Anterior cingulate cortex (tissue), 58 donors: ENCODE results near the gene ATP8B4.
A peak's percentile ranks its signal among the peaks of the same experiment; 100 is the strongest.
"Not testable (repeated sequence)": the region's sequence is repeated elsewhere in the genome, so short reads cannot be mapped to it uniquely, and the experiment has no call there.

ENCODE experiments used
- DNase-seq, 58 donors: peaks; one replicate each; lab custom pipeline; 2025; lab: John Stamatoyannopoulos, UW

ATP8B4 gene

DNA sequence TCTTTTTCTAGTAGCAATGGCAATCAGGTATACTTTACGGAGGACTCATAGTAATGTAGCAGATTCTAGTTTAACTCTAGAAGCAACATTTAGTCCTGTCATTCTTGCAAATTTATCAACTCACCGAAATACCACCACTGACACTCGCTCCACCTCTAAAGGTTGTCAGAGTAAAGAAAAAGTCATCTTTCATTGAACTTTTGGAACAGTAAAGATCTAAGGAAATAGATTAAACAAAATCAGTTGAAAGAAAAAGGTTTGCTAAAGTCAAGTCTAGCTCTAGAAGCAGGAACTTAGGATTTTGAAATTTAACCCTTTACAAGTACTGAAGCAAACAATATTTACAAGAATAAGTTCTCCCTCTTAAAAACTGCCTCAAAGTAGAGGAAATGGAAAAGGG is 8.7 kb downstream of the ATP8B4 start:
- DNase-seq: no peak

DNA sequence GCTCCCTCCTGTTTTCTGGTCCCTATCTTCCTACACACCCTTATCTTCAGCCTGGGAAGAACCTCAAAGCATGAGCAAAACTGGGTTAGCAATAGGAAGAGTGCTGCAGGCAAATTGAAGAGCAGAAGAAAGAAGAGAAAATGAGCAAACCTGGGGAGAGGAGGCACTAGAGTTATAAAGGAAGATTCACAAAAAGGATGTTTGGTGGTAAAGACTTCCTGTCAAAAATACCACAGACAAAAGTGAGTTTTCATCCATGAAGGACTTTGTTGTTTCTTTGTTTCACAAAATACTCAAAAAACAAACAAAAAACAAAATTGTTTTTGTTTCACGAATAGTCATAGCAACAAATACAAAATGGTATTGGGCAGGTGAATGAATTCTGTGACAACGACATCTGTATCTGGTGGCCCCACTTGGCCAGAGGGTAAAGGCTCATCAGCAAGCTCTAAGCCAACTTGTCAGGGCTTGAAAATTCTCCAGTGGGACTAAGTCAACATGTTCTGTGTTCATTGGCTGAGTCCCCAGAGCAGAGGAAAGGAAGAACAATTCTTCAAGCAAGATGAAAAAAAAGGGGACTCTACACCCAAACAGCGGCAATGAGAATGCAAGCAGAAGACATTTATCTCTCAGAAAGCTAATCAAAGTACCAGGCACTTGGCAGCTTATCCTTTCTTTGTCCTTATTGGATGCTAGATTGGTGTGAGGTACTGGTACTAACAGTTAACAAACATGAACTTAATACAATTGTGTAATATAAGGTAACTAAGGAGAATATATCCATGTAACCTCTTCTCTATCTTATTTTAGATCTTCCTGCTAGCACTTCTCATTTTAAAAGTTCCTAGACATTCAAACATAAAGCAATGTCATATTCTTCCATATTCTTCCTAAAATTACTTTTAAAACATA is 9.7 kb downstream of the ATP8B4 start:
- DNase-seq: no peak

GRCh38 chr15:50108461-50108860 is 10.6 kb downstream of the ATP8B4 start:
- DNase-seq: no peak

- DNase-seq: peak in 7 of 58 donors; percentile 1 to 63 (median 16)
Observed at GRCh38 chr15:50107591-50108408, 11.2 kb downstream of the ATP8B4 start.

- no peak for DNase-seq
Observed at GRCh38 chr15:50107157-50107556, 11.9 kb downstream of the ATP8B4 start.

DNA sequence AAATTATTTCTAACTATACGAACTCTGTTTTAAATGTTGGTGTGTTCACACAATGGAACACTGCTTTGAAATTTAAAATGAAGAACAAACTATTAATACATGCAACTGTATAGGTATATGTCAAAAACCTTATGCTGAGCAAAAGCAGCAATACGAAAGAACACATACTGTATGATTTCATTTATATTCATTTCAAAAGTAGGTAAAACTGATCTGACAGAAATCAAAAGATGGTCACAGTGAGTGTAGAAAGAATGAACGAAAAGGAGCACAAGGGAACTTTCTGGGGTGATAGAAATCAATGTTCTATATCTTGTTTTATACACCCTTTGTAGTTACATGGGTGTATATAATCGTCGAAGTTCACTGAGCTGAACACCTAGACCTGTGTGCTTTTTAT is 12.6 kb downstream of the ATP8B4 start:
- DNase-seq: no peak

DNA sequence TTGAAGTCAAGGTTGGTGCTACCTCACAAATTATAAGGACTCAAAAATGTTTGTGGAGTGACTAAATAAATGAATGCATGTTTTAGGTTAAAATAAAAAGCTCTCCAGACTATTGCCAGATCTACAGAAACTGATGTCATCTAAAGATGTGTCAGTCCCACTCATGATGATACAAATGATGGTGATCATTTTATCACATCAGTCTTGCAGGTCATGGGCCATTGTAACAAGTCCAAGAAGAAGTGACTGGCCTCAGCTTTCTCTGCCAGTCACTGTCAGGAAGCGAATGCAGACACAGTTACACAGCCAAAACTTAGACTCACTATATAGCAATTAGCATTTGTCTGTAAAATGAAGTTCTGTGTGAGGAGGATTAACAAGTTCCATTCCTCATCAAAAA is 18.5 kb downstream of the ATP8B4 start:
- DNase-seq: no peak

GRCh38 chr15:50098545-50098944 is 20.5 kb downstream of the ATP8B4 start:
- DNase-seq: no peak

- DNase-seq: no peak
Observed at GRCh38 chr15:50095938-50096821, 22.9 kb downstream of the ATP8B4 start.

DNA sequence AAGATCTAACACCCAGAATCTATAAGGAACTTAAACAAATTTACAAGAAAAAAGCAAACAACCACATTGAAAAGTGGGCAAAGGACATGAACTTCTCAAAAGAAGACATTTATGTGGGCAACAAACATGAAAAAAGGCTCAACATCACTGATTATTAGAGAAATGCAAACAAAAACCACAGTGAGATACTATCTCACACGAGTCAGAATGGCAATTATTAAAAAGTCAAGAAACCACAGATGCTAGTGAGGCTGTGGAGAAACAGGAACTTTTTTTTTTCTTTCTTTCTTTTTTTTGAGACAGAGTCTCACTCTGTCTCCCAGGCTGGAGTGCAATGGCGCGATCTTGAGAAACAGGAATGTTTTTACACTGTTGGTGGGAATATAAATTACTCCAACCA is 29.6 kb downstream of the ATP8B4 start:
- DNase-seq: not testable (repeated sequence)

- DNase-seq: no peak
Observed at GRCh38 chr15:50084932-50085331, 34.1 kb downstream of the ATP8B4 start.

- DNase-seq: no peak
Observed at GRCh38 chr15:50083424-50084025, 35.5 kb downstream of the ATP8B4 start.

DNA sequence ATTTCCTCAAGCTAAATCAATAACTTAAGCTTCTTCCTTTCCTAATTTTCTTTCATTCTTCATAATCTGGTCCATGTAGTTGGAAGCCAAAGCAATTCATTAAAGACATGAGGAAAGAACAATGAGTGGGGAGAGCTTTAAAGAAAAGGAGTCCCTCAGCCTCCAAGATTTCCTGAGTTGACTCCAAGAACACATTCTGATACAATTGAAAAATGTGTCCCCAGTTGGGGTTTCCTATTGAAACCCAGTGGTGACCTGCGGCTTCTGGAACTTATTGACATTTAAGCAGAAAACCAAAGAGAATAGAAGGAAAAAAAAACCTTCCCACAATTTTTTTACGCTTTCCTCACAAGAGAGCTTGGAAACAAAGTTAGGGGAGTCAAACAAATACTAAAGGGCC is 37.0 kb downstream of the ATP8B4 start:
- DNase-seq: no peak

GRCh38 chr15:50077651-50078050 is 41.4 kb downstream of the ATP8B4 start:
- peak in 42 of 58 donors; percentile 0 to 70 (median 24) for DNase-seq

DNA sequence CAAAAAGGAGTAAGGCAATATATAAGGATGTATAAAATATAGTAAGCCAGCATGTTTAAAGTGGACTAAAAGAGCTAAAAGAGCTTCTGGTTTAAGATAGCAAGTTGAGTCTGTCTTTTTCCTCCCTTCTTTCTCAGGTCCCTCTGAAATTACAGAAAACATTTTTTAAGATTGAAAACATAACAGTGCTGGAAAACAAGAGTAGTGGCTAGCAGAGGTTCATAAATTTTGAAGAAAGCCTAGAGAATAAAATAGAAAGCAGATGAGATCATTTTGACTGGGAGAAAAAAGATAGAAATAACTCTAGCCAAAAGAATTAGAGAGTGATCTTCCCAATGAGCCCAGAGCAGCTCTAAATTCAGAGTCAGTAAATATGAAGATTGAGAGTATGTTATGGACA is 41.9 kb downstream of the ATP8B4 start:
- no peak for DNase-seq

DNA sequence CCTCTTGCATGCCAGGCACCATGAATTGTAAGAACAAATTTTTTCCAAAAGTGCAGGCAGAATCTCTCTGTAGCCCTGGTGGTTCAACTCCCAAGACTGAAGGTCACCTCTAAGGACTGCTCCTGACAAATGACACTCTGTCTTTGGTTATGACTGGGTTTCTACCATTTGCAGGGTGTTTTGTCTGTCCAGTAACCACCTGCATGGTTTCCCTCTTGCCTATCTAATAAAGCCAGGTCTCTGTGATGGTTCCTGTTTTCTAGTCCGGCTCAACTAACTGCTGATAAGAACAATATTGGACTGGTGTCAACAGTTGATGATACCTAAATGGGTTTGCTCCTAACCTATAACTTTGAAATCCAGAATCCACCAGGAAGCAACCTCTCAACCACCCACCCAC is 43.7 kb downstream of the ATP8B4 start:
- DNase-seq: no peak

DNA sequence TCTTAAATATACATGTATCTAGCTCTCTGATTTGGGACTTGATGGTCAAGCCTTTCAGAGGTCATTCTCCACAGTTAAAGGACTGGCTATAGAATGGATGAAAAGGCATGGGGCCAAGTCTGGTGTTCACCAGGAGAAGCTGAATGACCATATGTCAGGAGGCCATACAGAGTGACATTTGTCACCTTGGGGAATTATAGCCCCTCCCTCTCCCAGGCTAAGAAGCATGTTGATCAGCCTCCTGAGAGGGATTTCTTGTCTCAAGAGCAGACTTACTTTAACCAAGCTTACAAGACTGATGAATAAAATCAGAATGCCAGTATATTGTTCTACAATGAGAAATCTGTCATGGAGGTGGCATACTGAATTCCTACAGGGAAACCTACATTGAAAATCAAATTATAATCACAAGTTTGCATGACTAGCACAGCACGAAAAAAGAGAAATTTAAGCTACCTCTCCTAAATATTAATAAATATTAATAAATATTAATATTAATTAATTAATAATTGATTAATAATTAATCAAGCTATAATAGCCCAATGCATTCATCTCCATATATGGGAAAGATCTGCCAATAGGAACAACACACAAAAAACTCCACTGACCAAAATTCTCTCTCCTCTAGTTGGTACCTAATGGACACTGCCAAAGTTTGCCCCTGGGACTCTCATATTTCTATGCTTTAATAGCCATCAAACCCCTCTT is 47.3 kb downstream of the ATP8B4 start:
- no peak for DNase-seq

DNA sequence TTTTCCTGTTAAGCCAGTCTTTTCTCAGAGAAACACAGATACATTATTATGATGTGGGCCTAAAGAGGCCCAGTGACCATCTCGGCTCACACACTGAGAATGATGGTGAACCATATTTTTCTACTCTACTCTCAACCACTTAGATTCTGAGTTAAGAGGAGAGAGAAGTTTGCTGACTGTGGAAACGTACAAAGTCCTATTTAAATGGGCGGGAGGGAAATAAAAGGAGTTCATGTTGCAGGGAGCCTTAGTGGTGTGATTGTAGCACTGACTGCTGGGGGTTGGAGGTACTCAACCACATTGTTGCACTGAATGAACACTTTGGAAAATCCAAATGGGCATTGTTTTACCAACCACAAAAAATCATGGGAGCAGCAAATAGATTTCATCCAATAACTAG is 51.0 kb downstream of the ATP8B4 start:
- DNase-seq: no peak

DNA sequence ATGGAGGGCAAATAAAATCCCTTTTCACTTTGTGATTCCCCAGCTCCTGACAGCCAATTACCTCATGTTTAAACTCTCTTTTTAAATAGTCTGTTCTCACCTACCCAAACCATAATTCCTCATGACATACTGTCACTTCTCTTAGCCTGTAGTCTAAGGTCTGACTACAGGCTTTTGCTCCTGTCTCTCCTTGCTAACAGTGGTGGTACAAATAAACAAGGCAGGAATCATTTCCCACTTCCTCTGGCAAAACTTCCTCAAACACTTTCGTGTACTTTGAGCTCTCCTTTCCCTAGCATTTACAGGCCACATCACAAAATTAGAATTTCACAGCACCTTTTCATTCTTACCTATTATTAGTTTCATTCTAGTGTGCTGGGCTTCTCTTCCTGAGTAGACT is 51.8 kb downstream of the ATP8B4 start:
- DNase-seq: no peak

DNA sequence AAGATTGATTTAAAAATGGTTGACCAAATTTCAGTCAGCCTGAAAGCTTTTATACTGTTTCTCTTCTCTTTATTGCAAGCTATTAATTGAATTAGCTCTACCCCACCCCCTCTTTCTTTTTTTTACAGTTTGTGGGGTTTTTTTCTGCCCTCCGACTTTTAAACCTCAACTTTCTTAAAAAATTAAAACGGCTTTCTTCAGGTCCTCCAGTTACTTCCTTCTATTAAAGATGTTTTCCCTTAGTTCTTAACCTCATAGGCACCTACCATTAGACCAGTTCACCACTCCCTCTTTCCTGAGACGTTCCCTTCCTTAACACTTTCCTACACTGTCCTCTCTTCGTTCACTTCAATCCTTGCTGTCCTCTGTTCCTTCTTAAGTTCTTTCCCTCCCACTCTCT is 52.4 kb downstream of the ATP8B4 start:
- DNase-seq: no peak
